Trophoblast cell (in vitro differentiated cells and primary cell): ENCODE results near the gene LRRC37A3.
"Not testable (repeated sequence)": the region's sequence is repeated elsewhere in the genome, so short reads cannot be mapped to it uniquely, and the experiment has no call there.

ENCODE experiments used
- DNase-seq, 2 donors: peaks; one replicate each; pipeline ENCODE4 v3.0.0-alpha.2; 2016
- H2AFZ ChIP-seq: 2 replicates; pipeline ENCODE4 v1.6.1; 2013; ENCODE audit warnings: low read length, moderate library complexity, mild to moderate bottlenecking; ENCODE audit not compliant: insufficient read depth, poor library complexity
- H2AK5ac ChIP-seq: 2 replicates; pipeline ENCODE4 v1.6.1; 2013; ENCODE audit warnings: mild to moderate bottlenecking, low read length
- H2BK120ac ChIP-seq: 2 replicates; pipeline ENCODE4 v1.6.1; 2013; ENCODE audit warnings: low read length, mild to moderate bottlenecking, moderate library complexity; ENCODE audit not compliant: insufficient read depth, poor library complexity
- H2BK12ac ChIP-seq: 2 replicates; pipeline ENCODE4 v1.6.1; 2013; ENCODE audit warnings: mild to moderate bottlenecking, low read length, moderate library complexity
- H2BK5ac ChIP-seq: 2 replicates; pipeline ENCODE4 v1.6.1; 2013; ENCODE audit warnings: low read length, low read depth, moderate library complexity, mild to moderate bottlenecking; ENCODE audit not compliant: poor library complexity
- H3K14ac ChIP-seq: 2 replicates; pipeline ENCODE4 v1.6.1; 2013; ENCODE audit warnings: mild to moderate bottlenecking, low read length
- H3K18ac ChIP-seq: 2 replicates; pipeline ENCODE4 v1.6.1; 2013; ENCODE audit warnings: mild to moderate bottlenecking, low read length
- H3K23ac ChIP-seq: 2 replicates; pipeline ENCODE4 v1.6.1; 2013; ENCODE audit warnings: low read length
- H3K27ac ChIP-seq: 2 replicates; pipeline ENCODE4 v1.5.1; 2013; ENCODE audit warnings: low read depth, mild to moderate bottlenecking, inconsistent platforms, low read length, moderate library complexity
- H3K27me3 ChIP-seq: 2 replicates; pipeline ENCODE4 v1.6.1; 2013; ENCODE audit warnings: inconsistent platforms, mild to moderate bottlenecking, low read length, moderate library complexity; ENCODE audit not compliant: insufficient read depth
- H3K36me3 ChIP-seq, 2 experiments: 1 replicate in 1 of 2; 2 replicates in 1 of 2; pipeline ENCODE4 v1.6.1; 2013; ENCODE audit warnings: low read length in 2 of 2, mild to moderate bottlenecking in 2 of 2, moderate library complexity in 1 of 2; ENCODE audit not compliant: insufficient read depth in 2 of 2, control insufficient read depth in 1 of 2
- H3K4ac ChIP-seq: 2 replicates; pipeline ENCODE4 v1.6.1; 2013; ENCODE audit warnings: low read depth, mild to moderate bottlenecking, low read length, moderate library complexity
- H3K4me1 ChIP-seq, 2 experiments: 1 replicate in 1 of 2; 2 replicates in 1 of 2; pipeline ENCODE4 v1.6.1; 2013; ENCODE audit warnings: low read length in 2 of 2, mild to moderate bottlenecking in 2 of 2, moderate library complexity in 1 of 2; ENCODE audit not compliant: insufficient read depth in 2 of 2, control insufficient read depth in 1 of 2
- H3K4me2 ChIP-seq: 2 replicates; pipeline ENCODE4 v1.6.1; 2013; ENCODE audit warnings: inconsistent platforms, mild to moderate bottlenecking, low read length, moderate library complexity
- H3K4me3 ChIP-seq: 2 replicates; pipeline ENCODE4 v1.5.1; 2013; ENCODE audit warnings: mild to moderate bottlenecking, low read depth, low read length, inconsistent platforms
- H3K79me1 ChIP-seq: one replicate; pipeline ENCODE4 v1.6.1; 2013; ENCODE audit warnings: low read length
- H3K79me2 ChIP-seq: 2 replicates; pipeline ENCODE4 v1.6.1; 2013; ENCODE audit warnings: low read length, mild to moderate bottlenecking; ENCODE audit not compliant: control insufficient read depth, insufficient read depth, poor library complexity
- H3K9ac ChIP-seq: 2 replicates; pipeline ENCODE4 v1.6.1; 2013; ENCODE audit warnings: mild to moderate bottlenecking, low read length
- H3K9me3 ChIP-seq: 2 replicates; pipeline ENCODE4 v1.6.1; 2013; ENCODE audit warnings: low read depth, mild to moderate bottlenecking, control low read depth, inconsistent platforms, low read length; ENCODE audit not compliant: insufficient read depth
- H4K12ac ChIP-seq: 2 replicates; pipeline ENCODE4 v1.6.1; 2013; ENCODE audit warnings: low read depth, mild to moderate bottlenecking, low read length, moderate library complexity
- H4K8ac ChIP-seq: 2 replicates; pipeline ENCODE4 v1.6.1; 2013; ENCODE audit warnings: low read depth, mild to moderate bottlenecking, low read length, moderate library complexity
- H4K91ac ChIP-seq: one replicate; pipeline ENCODE4 v1.6.1; 2013; ENCODE audit warnings: low read depth, mild to moderate bottlenecking, low read length, moderate library complexity
- WGBS: extraction: QIAGEN DNeasy Blood & Tissue Kit; methylation state at CpG from one replicate; pipeline ENCODE4 v1.1.7; 2013; ENCODE audit warnings: missing lambda C conversion rate; ENCODE audit not compliant: insufficient read length, insufficient coverage; ENCODE audit errors: extremely low coverage; 5-methylcytosine and 5-hydroxymethylcytosine counted together

LRRC37A3 gene

GRCh38 chr17:64897136-64897535 lies 22.1 kb downstream of the LRRC37A3 start:
- H3K4me3 ChIP-seq, result peak overlapping the region; percentile 4
- not testable (repeated sequence) for H2BK12ac ChIP-seq, H2BK120ac ChIP-seq, H3K9ac ChIP-seq, H3K79me2 ChIP-seq, H3K27me3 ChIP-seq, H3K14ac ChIP-seq, H3K27ac ChIP-seq, DNase-seq, H2AFZ ChIP-seq, H3K4me2 ChIP-seq, H3K18ac ChIP-seq, H2AK5ac ChIP-seq, H4K8ac ChIP-seq, H4K12ac ChIP-seq, H3K23ac ChIP-seq, H3K79me1 ChIP-seq, H3K4ac ChIP-seq, H2BK5ac ChIP-seq, H3K36me3 ChIP-seq, H4K91ac ChIP-seq, H3K4me1 ChIP-seq, H3K9me3 ChIP-seq
- no CpG with 5 or more reads among the region's 15 CpGs for WGBS

- not testable (repeated sequence) for H4K8ac ChIP-seq, H3K27me3 ChIP-seq, H2BK12ac ChIP-seq, H4K12ac ChIP-seq, H3K23ac ChIP-seq, H3K9me3 ChIP-seq, H3K9ac ChIP-seq, H2BK120ac ChIP-seq, H3K79me1 ChIP-seq, H3K14ac ChIP-seq, DNase-seq, H3K79me2 ChIP-seq, H2BK5ac ChIP-seq, H2AK5ac ChIP-seq, H3K4me3 ChIP-seq, H4K91ac ChIP-seq, H3K4me2 ChIP-seq, H3K18ac ChIP-seq, H3K36me3 ChIP-seq, H3K4me1 ChIP-seq, H3K27ac ChIP-seq, H2AFZ ChIP-seq, H3K4ac ChIP-seq
- WGBS, result no CpG with 5 or more reads among the region's 29 CpGs
Measured at GRCh38 chr17:64874210-64874609, 45.1 kb downstream of the LRRC37A3 start.

- H3K36me3 ChIP-seq, H2BK5ac ChIP-seq, H4K12ac ChIP-seq, H4K91ac ChIP-seq, H3K9ac ChIP-seq, H3K4me3 ChIP-seq, H3K79me1 ChIP-seq, H4K8ac ChIP-seq, H3K79me2 ChIP-seq, H3K4me2 ChIP-seq, H3K4me1 ChIP-seq, H3K9me3 ChIP-seq, H3K14ac ChIP-seq, H3K18ac ChIP-seq, H3K27me3 ChIP-seq, H2AK5ac ChIP-seq, H2AFZ ChIP-seq, H3K4ac ChIP-seq, H3K27ac ChIP-seq, H2BK12ac ChIP-seq, H3K23ac ChIP-seq, H2BK120ac ChIP-seq: not testable (repeated sequence)
- peak; percentile 56 to 81 for DNase-seq
- no CpG with 5 or more reads among the region's 49 CpGs for WGBS
Measured at GRCh38 chr17:64847504-64848466, 71.5 kb downstream of the LRRC37A3 start.

- H2BK120ac ChIP-seq, H3K27ac ChIP-seq, H2AK5ac ChIP-seq, H4K91ac ChIP-seq, H2BK12ac ChIP-seq, H3K9me3 ChIP-seq, H3K4me1 ChIP-seq, H3K4me3 ChIP-seq, H2AFZ ChIP-seq, H3K23ac ChIP-seq, H3K27me3 ChIP-seq, H4K12ac ChIP-seq, H3K14ac ChIP-seq, H4K8ac ChIP-seq, H3K79me2 ChIP-seq, H3K4me2 ChIP-seq, H2BK5ac ChIP-seq, H3K18ac ChIP-seq, H3K9ac ChIP-seq, H3K4ac ChIP-seq, H3K79me1 ChIP-seq, H3K36me3 ChIP-seq: not testable (repeated sequence)
- WGBS, result no CpG with 5 or more reads among the region's 4 CpGs
- DNase-seq, result peak in 1 of 2 donors; percentile 25
Measured at GRCh38 chr17:64846892-64847291, 72.4 kb downstream of the LRRC37A3 start.
